Activated CD4-positive, alpha-beta T cell treated with anti-CD3 and anti-CD28 coated beads for 36 hours (primary cell): ENCODE data around the gene CDKN1B. TPM values are rescaled to one million over a fixed set of nuclear protein-coding genes. Genes with fewer than 3 reads are reported as not detected.

Source experiments
- ATAC-seq: fragments of 200-7000 bp; cut with Tn5 transposase; one replicate; pipeline ENCODE4 v1.10.0; 2021; ENCODE audit warnings: mild to moderate bottlenecking, moderate library complexity
- CTCF ChIA-PET: fragments of 350-600 bp; sonication (Branson Sonifier 250); formaldehyde crosslinking; loops from one replicate; lab custom pipeline; 2021; ENCODE audit warnings: antibody characterized with exemption; lab: Charles Lee
- POLR2A ChIA-PET: fragments of 350-600 bp; sonication (Branson Sonifier 250); formaldehyde crosslinking; loops from one replicate; lab custom pipeline; 2021; ENCODE audit warnings: antibody characterized with exemption, inconsistent platforms; lab: Charles Lee
- DNase-seq: peaks from one replicate; pipeline ENCODE4 v3.0.0-alpha.2; 2020
- H3K27ac Mint-ChIP-seq: one replicate; pipeline ENCODE4 v1.8.0; 2021; ENCODE audit warnings: mixed read lengths
- H3K27me3 Mint-ChIP-seq: one replicate; pipeline ENCODE4 v1.8.0; 2021; ENCODE audit warnings: mixed read lengths
- H3K36me3 Mint-ChIP-seq: one replicate; pipeline ENCODE4 v1.8.0; 2021; ENCODE audit warnings: low read depth, mixed read lengths
- H3K4me1 Mint-ChIP-seq: one replicate; pipeline ENCODE4 v1.8.0; 2021; ENCODE audit warnings: mixed read lengths
- H3K4me3 Mint-ChIP-seq: one replicate; pipeline ENCODE4 v1.8.0; 2021; ENCODE audit warnings: mild to moderate bottlenecking, moderate library complexity, mixed read lengths
- H3K9me3 Mint-ChIP-seq: one replicate; pipeline ENCODE4 v1.8.0; 2021; ENCODE audit warnings: low read depth, mixed read lengths
- intact Hi-C, 2 experiments: fragments of 100-400 bp; cut with DNase I in 1 of 2; cut with micrococcal nuclease in 1 of 2; formaldehyde crosslinking; loops; one replicate each; pipeline versions ENCODE4 v1.14.2 to v1.15.1; 2022 to 2024; cut with DNase I, micrococcal nuclease
- microRNA-seq: library from miRNA; unstranded; fragments of <30 nt; microRNA quantifications from one replicate; pipeline ENCODE4 v1.2.0, GENCODE V29; 2021; ENCODE audit warnings: borderline replicate concordance
- total RNA-seq, 2 experiments: library from RNA; stranded (reverse); gene quantifications; one replicate each; pipeline ENCODE4 v1.2.3, GENCODE V29; 2021

CDKN1B gene
- total RNA-seq, 2 experiments from 2014 or later = 34.2 to 37.0 TPM

GRCh38 chr12:12749433-12749832 lies 32.3 kb downstream of the CDKN1B start:
- Mint-ChIP-seq H3K4me3 (no peak overlapping the region), H3K9me3 (no peaks in the 10 kb centered on the region), H3K27ac (no peak overlapping the region), H3K27me3 (no peaks in the 10 kb centered on the region), H3K4me1 (no peaks in the 10 kb centered on the region), H3K36me3 (peaks cover 2% of the 10 kb centered on the region)
- DNase-seq = no peak
- ChIA-PET CTCF (no interaction called here), POLR2A (no interaction called here)
- intact Hi-C loops = no loop called here
- no peak for ATAC-seq

- no peak overlapping the region for H3K27ac Mint-ChIP-seq
These were observed 38.8 kb downstream of the CDKN1B start for GRCh38 chr12:12755923-12756322.

GRCh38 chr12:12757121-12757520 lies 40.0 kb downstream of the CDKN1B start:
- ATAC-seq (no peak), DNase-seq (no peak)
- no peak overlapping the region for H3K4me3 Mint-ChIP-seq
- H3K36me3 Mint-ChIP-seq = peaks cover 2% of the 10 kb centered on the region
- intact Hi-C loops = no loop called here
- no peak overlapping the region for H3K27ac Mint-ChIP-seq
- no peaks in the 10 kb centered on the region for H3K4me1 Mint-ChIP-seq
- H3K9me3 Mint-ChIP-seq = no peaks in the 10 kb centered on the region
- ChIA-PET CTCF (interaction anchor here (1.1 kb wide), 1 partner anchor 21 kb away, joined by 3 read pairs; no protein-coding TSS in a partner anchor), POLR2A (no interaction called here)
- H3K27me3 Mint-ChIP-seq = no peaks in the 10 kb centered on the region

More at GRCh38 chr12:12755923-12756322, 38.8 kb downstream of the CDKN1B start:
- ChIA-PET CTCF (interaction anchor here (1.2 to 3.1 kb wide), 2 partner anchors 9 to 19 kb away, joined by 4 to 8 read pairs; no protein-coding TSS in a partner anchor), POLR2A (no interaction called here)
- intact Hi-C loops = no loop called here
- no peak for DNase-seq
- H3K27me3 Mint-ChIP-seq = no peaks in the 10 kb centered on the region
- no peak overlapping the region for H3K4me3 Mint-ChIP-seq
- H3K36me3 Mint-ChIP-seq = peaks cover 2% of the 10 kb centered on the region
- no peak for ATAC-seq
- no peaks in the 10 kb centered on the region for H3K4me1 Mint-ChIP-seq
- H3K9me3 Mint-ChIP-seq = no peaks in the 10 kb centered on the region

GRCh38 chr12:12759234-12759915 lies 42.2 kb downstream of the CDKN1B start:
- H3K27ac Mint-ChIP-seq = no peak overlapping the region
- no peaks in the 10 kb centered on the region for H3K9me3 Mint-ChIP-seq
- H3K27me3 Mint-ChIP-seq = no peaks in the 10 kb centered on the region
- CTCF ChIA-PET = interaction anchor here (1.2 kb wide), 1 partner anchor 22 kb away, joined by 4 read pairs; no protein-coding TSS in a partner anchor
- H3K36me3 Mint-ChIP-seq = peaks cover 2% of the 10 kb centered on the region
- no peak overlapping the region for H3K4me3 Mint-ChIP-seq
- POLR2A ChIA-PET = no interaction called here
- ATAC-seq (no peak), DNase-seq (no peak)
- no peaks in the 10 kb centered on the region for H3K4me1 Mint-ChIP-seq
- intact Hi-C loops = no loop called here

GRCh38 chr12:12764824-12765223 lies 47.7 kb downstream of the CDKN1B start:
- Mint-ChIP-seq H3K27ac (no peak overlapping the region), H3K36me3 (peaks cover 6% of the 10 kb centered on the region), H3K27me3 (no peaks in the 10 kb centered on the region), H3K9me3 (peaks cover 2% of the 10 kb centered on the region), H3K4me1 (no peaks in the 10 kb centered on the region), H3K4me3 (no peak overlapping the region)
- DNase-seq (no peak), ATAC-seq (no peak)
- ChIA-PET POLR2A (no interaction called here), CTCF (interaction anchor here (1.0 kb wide), 1 partner anchor 9 kb away, joined by 4 read pairs; no protein-coding TSS in a partner anchor)
- intact Hi-C loops = no loop called here

- ChIA-PET CTCF (no interaction called here), POLR2A (interaction anchor here (0.7 kb wide), 1 partner anchor 22 kb away, joined by 14 read pairs; no protein-coding TSS in a partner anchor)
- no peaks in the 10 kb centered on the region for H3K4me1 Mint-ChIP-seq
- no peak overlapping the region for H3K4me3 Mint-ChIP-seq
- H3K27ac Mint-ChIP-seq = no peak overlapping the region
- ATAC-seq = no peak
- H3K27me3 Mint-ChIP-seq = no peaks in the 10 kb centered on the region
- peaks cover 4% of the 10 kb centered on the region for H3K36me3 Mint-ChIP-seq
- peaks cover 9% of the 10 kb centered on the region for H3K9me3 Mint-ChIP-seq
- no peak for DNase-seq
- intact Hi-C loops = no loop called here
These were observed 53.1 kb downstream of the CDKN1B start for GRCh38 chr12:12770262-12770661.

Small RNA genes within 50 kb of the gene (microRNA-seq; reads per million reads assigned to microRNA genes)
- not detected for gene MIR613

Other genes starting within 250 kb of the CDKN1B start
- 10 to 100 TPM; 39.3 to 40.4 TPM for gene DUSP16, start 154.5 kb upstream of the CDKN1B start, total RNA-seq
- 10 to 100 TPM; 16.8 to 20.2 TPM for gene CREBL2, start 105.5 kb upstream of the CDKN1B start, total RNA-seq
- gene GPR19, start 21.2 kb upstream of the CDKN1B start, total RNA-seq = 10 to 100 TPM; 19.4 to 19.8 TPM
- 1 to 10 TPM; 3.5 to 7.0 TPM for gene APOLD1, start 68.3 kb downstream of the CDKN1B start, total RNA-seq
- 10 to 100 TPM; 91.3 to 91.9 TPM for gene DDX47, start 96.0 kb downstream of the CDKN1B start, total RNA-seq
- gene GPRC5A, start 174.2 kb downstream of the CDKN1B start, total RNA-seq = under 1 TPM; 0.14 to 0.35 TPM
- gene GPRC5D, start 234.8 kb downstream of the CDKN1B start, total RNA-seq = not detected